Loucy (cell line): ENCODE measurements around the gene ADARB2.

Source experiments
- CTCF ChIP-seq: fragments of 200-600 bp; sonication (generic); conservative IDR thresholded peaks from 2 replicates; pipeline ENCODE4 v1.5.1; 2014; ENCODE audit warnings: mild to moderate bottlenecking, antibody characterized with exemption, low read length
- EZH2phosphoT487 ChIP-seq: fragments of 200-600 bp; IDR thresholded peaks from 2 replicates; pipeline ENCODE4 v1.6.1; 2018; ENCODE audit warnings: antibody characterized with exemption, mild to moderate bottlenecking, moderate library complexity, borderline replicate concordance

- TF ChIP-seq CTCF = no peak
- TF ChIP-seq EZH2phosphoT487 = no peak
These were observed 72.9 kb downstream of the ADARB2 start for GRCh38 chr10:1664333-1664964.
